NCI-H460 (cell line): ENCODE measurements around the gene TMCO5A. TPM values are rescaled to one million over a fixed set of nuclear protein-coding genes. Genes with fewer than 3 reads are reported as not detected.
A peak's percentile ranks its signal among the peaks of the same experiment; 100 is the strongest.
"Not testable (repeated sequence)": the region's sequence is repeated elsewhere in the genome, so short reads cannot be mapped to it uniquely, and the experiment has no call there.

Experiments
- DNase-seq: peaks from one replicate; pipeline ENCODE4 v3.0.0-alpha.2; 2016; ENCODE audit warnings: low read depth; ENCODE audit errors: extremely low read depth
- polyA plus RNA-seq: library from polyadenylated mRNA; depleted of rRNA; stranded (reverse); fragments of >200 nt; gene quantifications from 2 replicates; pipeline ENCODE4 v1.2.3, GENCODE V29; 2014; cell fraction: nucleus; rRNA removed
- total RNA-seq: library from RNA; depleted of rRNA; stranded (reverse); fragments of >200 nt; shearing (Covaris generic); gene quantifications from 2 replicates; pipeline ENCODE4 v1.2.3, GENCODE V29; 2014; rRNA removed

Gene TMCO5A
- total RNA-seq, result not detected in 2 replicates
- polyA plus RNA-seq, result not detected in 2 replicates

DNA sequence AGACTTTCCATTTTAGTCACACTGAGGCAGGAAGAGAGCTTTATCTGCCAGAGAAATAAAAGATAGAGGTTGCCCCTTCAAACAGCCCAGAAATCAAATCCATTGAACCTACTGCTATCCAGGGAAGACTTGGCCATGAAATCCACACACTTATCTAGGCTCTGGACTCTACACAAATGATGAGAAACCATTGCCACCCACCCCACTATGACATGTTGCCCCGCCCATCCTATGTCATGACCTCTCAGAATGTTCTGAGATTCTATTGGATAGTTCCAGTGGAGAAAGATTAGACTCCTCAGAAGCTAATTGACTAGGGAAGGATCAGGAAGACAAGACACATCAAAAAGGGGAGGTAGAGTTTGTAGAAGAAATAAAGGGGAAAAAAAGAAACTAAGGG lies at the start of gene TMCO5A:
TSS of gene TMCO5A (plus strand) at position 301 of the 400 bp plus-strand sequence. CDS start 1,684 bp downstream, outside the sequence.
- DNase-seq, result no peak

DNA sequence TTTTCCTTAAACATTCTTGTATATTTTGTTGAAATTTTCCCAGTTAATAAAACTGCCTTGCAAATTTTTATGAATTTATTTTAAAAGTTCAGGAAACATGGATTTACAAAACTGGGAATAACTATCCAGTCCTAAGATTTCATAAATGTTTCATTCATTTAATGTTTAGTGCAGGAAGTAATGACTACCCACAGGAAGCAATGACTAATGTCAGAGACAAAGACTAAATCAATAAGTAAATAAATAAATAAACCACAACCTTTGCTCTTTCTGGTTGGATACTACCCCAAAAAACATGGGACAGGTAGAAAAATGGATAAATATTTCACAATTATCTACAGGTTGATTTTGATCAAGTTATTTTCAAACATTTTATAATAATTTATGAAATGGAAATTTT lies 48.8 kb upstream of the TMCO5A start:
- no peak for DNase-seq

DNA sequence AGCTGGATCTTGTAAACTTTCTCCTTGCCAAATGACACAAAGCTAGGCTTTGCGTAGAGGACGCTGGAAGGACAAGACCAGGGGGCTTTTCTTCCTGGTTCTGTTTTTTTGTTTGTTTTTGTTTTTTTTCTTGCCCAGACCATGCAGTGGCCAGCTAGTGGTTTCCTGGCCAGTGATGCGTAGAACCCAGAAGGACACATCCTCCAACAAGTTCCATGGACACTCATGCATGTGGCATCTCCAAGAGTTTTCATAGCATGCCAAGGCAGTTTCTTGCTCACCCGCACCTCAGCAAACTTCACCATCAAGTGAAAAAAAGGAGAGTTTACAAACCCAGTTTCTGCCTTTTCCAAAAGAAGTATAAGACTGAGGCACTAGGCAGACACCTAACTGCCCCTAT lies 46.1 kb upstream of the TMCO5A start:
- no peak for DNase-seq

DNA sequence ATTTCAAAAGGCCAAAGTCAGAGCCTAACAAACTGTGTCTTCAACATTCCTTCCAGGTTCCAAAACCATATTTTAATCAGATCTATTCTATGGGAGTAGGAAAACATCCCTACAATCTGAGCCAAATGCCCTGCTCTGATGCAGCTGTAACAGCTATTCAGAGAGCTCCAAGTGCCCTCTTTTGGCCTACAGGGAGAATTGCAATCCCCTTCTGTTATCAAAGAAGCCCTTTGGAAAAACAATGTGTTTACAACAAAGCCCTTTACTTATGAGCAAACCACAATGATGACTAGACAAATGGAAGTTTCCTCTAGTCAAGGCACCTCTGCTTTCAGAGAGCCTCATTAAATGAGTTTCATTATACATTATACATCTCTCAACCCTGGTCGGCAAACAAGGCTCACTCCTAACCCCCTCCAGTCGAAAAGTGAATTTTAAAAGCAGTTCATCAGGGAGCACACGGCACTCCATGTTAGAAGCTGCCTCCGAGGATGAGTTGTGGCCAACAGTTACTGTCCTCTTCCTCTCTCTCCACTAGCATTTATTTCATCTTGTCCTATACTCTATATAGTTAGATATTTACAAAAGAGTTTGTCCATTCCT lies 42.6 kb upstream of the TMCO5A start:
- peak; percentile 47 for DNase-seq

DNA sequence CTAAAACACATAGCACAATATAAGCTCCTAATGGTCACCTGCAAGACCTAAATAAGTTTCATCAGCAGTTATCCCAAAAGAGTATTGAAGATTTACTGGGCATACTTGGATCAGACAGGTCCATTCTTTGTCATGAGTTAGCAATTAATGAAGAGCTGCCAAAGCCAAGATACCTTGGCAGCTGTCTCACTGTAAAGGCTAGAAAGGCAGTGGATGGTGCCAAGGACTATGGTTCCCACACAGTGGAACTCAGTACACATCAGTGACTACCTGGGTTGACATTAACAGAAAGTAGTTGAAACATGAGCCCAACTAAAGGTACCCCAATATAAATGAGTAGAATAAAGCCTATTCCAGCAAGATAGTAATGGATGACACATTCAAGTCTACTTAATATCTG lies 41.1 kb upstream of the TMCO5A start:
- DNase-seq, result no peak

DNA sequence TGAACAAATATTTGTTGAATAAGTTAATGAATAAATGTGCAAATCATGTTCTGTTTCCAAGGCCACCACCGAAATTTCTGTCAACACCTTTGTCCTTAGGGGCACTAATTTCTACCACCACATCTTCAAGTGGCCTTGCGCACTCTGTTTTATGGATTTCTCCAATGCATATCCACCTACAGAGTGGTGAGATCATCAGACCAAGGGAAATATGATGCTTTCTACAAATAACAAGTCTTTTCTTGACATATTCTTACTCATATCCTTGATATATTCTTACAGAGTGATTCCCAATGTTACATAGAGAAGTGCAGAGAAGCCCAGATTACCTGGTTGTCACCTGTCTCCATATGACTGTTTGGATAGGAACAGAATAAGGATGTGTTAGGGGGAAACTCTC lies 36.1 kb upstream of the TMCO5A start:
- DNase-seq, result no peak

DNA sequence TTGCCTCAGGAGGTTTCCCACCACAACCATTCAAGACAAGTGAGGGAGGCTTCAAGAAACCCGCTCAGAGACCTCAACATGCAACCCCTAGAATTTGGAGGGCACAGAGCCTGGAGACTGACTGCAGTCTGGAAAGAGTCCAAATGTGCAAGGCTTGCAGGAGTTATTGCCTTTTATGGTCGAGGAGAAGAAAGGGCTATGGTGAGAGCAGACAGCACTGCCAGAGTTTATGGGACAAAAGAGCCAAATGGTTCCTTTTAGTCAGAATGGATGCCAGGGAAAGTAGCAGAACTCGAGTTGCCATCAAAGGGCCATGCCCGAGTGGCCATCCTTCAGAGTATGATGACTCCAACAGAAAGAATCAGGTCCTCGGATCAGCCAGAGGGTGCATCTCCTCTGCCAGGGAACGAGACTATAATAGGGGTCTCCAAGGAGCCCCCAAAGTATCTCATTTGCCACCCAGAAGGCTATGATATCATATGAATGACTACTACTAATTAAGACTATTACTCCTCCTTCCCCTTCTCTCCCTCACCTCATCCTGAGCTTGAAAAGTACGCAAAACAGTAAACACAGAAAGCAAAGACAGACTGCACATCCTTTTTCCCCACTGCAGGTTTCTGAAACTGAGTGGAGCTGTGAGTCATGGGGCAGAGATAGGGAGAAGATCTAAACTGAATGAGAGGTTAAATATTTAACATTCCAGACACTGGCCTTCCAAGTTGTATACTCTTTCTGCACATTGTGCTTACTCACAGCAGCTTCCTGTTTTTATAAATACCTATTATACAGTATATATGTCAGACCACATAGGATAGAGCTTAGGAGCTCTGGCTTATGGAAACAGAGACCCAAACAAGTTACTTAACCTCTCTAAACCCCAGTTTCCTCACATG lies 33.9 kb upstream of the TMCO5A start:
- no peak for DNase-seq

DNA sequence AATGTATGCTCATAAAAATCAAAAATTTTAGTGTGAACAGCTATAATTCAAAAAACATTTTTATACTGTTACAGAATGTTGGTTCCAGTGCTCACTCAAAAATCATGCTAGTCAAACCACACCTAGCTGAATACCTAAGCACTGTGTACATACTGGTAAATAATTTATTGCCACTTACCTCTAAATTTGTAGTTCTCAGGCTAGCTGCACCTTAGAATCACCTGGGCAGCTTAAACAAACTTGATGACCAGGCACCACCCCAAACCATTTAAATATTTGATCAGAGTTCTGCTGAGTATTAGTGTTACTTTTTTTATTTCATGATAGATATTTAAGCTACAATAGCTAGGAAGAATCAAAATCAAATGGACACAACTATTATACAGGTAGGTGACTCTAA lies 32.3 kb upstream of the TMCO5A start:
- no peak for DNase-seq

DNA sequence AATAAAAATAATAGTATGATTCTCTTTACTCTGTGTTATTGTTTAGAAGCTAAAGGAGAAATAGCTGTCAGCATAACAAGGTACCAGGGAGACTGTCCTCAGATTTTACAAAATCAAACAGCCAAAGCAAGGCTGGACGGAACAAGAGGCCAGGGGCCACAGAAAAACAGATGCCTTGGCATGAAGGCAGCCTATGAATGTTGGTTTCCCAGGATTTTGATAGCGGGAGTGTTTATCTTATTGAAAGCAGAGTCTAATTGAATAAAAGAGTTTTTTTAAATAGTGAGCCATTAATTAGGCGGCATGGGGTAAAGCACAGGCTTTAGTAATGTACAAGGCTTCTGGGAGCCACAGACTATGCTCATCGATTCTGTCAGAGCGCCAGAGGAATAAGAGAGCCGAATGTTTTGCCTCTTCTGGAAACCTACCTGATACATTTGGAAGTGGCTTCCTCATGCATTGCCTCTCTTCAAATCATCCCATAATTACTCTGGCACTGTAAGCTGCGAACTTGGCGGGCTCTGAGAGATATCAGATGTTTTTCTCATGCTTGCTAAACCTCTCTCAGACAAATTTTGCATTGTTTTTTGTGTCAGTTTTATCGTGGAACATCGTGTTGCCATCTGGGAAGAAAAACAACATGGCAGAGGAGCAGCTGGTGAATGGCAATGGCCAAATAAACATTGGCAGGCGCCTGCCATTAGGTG lies 30.4 kb upstream of the TMCO5A start:
- no peak for DNase-seq

DNA sequence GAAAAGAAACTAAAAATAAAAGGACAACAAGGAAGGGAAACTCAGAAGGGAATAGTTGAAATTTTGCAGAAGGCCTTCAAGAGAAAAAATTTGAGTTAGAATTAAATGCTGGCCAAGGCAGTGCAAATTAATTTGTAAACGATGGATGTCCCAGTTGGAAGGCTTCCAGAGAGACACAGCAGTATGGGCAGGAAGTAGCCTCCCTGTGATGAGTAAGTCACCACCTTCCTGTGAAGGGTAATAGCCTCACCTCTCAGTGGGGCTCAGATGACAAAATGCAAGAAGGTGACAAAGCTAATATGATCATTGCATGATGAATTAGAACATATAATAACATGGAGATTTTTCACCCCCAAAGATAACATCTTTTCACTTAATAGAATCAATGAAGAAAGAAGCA lies 27.3 kb upstream of the TMCO5A start:
- DNase-seq, result no peak

DNA sequence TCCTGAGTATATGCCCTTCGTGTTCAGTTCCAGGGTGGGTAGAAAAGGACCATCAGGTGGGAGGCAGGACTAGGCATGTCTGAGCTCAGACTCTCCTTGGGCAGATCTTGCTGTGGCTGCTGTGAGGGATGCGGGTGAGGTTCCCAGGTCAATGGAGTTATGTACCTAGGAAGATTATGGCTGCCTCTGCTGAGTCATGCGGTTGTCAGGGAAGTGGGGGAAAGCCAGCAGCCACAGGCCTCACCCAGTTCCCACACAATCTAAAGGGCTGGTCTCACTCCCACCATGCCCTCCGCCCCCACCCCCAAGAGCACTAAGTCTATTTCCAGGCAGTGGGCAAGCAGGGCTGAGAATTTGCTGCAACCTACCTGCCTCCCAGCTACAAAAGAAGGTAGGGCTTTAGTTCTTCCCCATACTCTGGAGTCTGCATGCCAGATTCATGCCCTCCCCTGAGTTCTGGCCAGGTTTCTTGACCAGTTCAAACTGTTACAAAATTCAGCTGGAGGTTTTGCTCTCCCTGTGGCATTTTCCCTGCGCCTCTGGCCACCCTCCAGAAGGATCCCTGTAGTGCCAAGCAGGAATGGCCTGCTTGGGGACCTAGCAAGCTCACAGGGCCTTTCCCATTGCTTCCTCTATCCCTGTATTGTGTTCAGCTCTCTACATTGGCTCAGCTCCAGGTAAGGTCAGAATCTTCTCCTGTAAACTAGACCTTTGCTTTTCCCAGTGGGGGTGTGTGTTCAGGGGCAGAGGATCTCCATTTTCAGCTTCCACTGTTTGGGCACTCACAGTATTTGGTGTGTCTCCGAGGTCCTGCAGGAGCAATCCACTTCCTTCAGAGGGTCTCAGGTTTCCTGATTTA lies 12.7 kb upstream of the TMCO5A start:
- no peak for DNase-seq

DNA sequence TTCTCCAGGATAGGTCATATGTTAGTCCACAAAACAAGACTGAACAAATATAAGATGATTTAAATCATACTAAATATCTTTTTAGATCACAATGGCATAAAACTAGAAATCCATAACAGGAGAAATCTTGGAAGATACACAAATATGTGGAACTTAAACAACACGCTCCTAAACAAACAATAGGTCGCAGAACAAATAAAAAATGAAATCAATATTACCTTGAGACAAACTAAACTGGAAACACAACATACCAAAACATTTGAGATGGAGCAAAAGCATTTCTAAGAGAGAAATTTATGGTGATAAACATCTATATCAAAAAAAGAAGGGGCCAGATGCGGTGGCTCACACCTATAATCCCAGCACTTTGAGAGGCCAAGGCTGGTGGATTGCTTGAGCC lies 8.3 kb upstream of the TMCO5A start:
- DNase-seq, result no peak

DNA sequence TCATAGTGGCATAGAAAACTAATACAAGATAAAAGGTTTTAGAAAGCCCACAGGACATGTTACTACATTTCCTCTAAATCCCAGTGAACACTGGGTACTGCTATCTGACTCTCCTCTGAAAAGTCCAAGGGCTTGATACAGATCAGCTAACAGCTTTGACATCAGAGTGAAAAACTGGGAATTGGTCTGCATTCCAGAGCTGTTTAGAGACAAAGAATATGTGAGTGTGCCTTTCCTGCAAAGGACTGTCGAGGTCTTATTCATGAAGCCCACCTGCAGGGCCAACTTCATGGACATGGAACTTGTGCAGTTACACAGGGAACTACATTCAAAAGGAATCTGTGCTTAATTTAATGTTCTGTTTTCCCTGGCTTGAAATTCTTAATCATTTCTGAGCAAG lies 5.2 kb upstream of the TMCO5A start:
- DNase-seq, result no peak

DNA sequence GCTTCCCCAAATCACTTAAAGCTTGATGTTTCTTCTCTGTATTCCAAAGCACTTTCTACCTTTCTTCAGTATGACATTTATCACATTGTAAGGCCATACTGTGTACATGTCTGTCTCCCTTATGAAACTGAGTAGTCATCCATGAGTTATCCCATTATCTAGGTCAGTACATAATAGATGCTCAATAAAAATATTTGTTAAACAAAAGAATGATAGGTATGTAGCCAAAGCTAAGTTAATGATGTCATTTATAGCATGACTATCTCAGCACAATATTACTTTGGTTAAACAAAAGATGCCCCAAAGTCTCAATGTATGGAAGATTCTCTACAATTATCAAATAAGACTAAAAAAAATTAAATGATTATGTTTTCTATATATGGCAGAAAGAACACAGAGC lies 3.1 kb upstream of the TMCO5A start:
- DNase-seq, result no peak

DNA sequence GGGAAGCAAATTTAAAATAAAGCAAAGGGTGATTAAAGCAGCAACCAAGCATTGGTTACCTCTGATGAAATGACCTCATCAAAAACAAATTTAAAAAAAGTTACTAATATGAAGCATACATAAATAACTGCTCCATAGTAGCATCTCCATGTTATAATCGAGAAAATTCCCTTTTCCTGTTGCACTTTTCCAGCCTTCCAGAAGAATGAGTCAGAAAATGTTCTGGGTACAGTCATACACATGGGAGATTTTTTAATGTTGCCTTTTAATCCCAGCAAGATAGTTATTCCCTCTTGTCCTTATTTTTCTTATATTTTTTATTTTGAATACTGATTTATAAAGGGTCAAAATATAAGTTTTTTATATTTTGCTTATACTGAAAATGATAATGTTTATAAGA lies 2.6 kb upstream of the TMCO5A start:
- DNase-seq, result no peak

DNA sequence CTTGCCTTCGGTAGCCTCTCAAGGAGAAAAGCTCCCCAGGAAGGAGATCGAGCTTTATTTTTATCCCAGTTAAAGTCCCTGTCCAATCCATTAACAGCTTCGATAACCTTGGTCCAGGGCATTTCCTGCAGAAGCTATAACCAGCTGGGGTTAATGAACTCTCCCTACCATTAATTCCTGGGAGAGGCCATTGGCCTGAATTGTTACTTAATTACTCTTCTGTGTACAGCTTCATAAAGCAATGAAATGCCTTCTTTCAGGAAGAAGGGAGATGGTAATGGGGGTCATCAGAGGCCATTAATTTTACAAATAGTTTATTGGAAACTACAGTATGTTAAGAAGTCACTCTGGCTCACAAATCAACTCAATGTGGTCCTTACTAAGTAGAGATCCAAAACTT lies 1.9 kb upstream of the TMCO5A start:
- no peak for DNase-seq

DNA sequence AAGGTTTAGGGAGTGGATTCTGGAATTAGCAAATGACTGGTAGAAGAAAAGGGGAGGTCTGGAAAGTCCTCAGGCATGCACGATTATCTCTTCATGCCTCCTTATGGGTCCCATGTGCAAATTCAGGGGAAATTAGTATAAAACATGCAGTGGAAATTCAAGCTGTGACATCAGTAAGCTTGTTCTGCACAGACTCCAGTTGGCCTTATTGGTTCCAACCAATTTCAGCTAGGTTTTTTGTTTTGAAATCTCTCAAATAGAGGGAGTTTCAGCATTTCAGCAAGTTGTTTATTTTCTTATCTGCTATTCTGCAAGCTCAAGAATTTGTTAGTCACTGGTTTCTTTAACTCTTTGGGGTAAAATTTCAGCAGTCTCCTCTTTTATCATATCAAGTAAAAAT lies 774 bp upstream of the TMCO5A start:
- no peak for DNase-seq

DNA sequence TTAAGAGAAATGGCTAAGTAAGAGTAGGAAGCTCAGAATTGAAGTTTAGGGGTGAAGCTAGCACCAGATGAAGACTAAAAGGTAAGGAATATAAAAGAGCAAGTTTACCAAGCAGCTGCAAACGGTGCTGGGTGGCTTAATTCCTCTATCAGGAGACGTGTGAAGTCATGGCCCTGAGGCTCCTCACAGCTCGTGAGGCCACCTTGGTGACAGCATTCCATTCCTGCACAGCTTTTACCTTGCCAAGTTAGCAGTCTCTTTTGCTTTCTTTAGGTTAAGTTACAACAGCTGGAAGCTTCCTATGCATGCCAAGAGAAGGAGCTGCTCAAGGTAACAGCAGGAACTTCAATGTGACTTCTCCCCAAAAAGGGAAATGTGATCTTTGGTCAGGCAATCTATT lies 6.4 kb downstream of the TMCO5A start:
- DNase-seq, result no peak

DNA sequence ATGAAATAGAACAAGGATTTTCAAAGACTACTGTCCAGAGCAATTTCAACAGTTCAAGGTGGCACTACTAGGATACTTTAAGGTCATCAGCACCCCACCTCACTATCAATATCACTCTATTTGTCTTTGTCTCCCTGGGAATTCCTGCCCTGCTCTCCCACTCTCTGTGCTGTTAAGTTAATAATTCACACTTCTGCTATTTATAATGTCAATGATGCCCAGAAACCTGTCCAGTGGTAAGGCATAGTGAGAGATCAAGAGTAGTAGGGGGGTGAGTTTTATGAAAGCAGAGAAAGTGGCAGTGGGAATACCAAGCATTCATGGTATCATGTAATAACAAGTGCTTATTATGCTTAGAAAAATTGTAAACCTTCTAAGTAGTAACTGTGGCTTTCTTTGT lies 7.3 kb downstream of the TMCO5A start:
- no peak for DNase-seq

DNA sequence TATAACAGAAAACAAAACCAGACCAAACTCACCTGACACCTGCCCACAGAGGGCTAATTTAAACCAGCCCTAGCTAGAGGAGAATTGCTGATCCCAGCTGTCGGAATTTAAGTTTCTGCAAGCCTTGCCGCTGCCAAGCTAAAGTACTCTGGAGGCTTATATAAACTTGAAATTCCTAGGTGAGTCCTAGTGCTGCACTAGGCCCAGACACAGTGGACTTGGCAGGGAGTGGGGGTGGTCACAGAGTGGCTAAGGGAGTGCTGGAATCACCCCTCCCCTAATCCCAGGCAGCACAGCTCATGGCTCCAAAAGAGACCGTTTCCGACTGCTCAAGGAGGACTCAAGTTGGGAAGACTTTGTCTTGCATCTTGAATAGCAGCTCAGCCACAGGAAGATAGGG lies 17.6 kb downstream of the TMCO5A start:
- DNase-seq, result no peak

DNA sequence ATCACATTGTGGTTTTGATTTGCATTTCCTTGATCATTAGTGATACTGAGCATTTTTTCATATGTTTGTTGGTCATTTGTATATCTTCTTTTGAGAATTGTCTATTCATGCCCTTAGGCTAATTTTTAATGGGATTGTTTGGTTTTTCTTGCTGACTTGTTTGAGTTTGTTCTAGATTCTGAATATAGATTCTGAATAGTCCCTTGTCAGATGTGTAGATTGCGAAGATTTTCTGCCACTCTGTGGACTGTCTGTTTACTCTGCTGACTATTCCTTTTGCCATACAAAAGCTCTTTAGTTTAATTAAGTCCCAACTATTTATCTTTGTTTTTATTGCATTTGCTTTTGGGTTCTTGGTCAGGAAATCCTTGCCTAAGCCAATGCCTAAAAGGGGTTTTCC lies 26.3 kb downstream of the TMCO5A start:
- DNase-seq, result not testable (repeated sequence)
